ENCODE measurements around the gene GINS3. TPM values are rescaled to one million over a fixed set of nuclear protein-coding genes. Genes with fewer than 3 reads are reported as not detected.

The GINS3 gene
- total RNA-seq, 1 donor from 2014 or later, result 1.1 TPM

- H3K27me3 ChIP-seq (ENCODE audit: control insufficient read depth, insufficient read depth, low read length), result peaks cover 2% of the 10 kb centered on the region
- no peak for DNase-seq (ENCODE audit: low read depth)
- no peak overlapping the region for H3K4me3 ChIP-seq (ENCODE audit: low read depth, low read length)
- H3K36me3 ChIP-seq (ENCODE audit: control insufficient read depth, insufficient read depth, low read length), result no peaks in the 10 kb centered on the region
- no peak for FAIRE-seq
- no peak for TF ChIP-seq CTCF (IDR thresholded peaks at IDR 0.05; ENCODE audit: insufficient read depth, low read length, severe bottlenecking)
Observed at GRCh38 chr16:58422809-58423208, 30.5 kb downstream of the GINS3 start.

- DNase-seq (ENCODE audit: low read depth), result no peak
- peaks cover 2% of the 10 kb centered on the region for H3K27me3 ChIP-seq (ENCODE audit: control insufficient read depth, insufficient read depth, low read length)
- no peak for TF ChIP-seq CTCF (IDR thresholded peaks at IDR 0.05; ENCODE audit: insufficient read depth, low read length, severe bottlenecking)
- no peak for FAIRE-seq
- H3K4me3 ChIP-seq (ENCODE audit: low read depth, low read length), result no peak overlapping the region
- H3K36me3 ChIP-seq (ENCODE audit: control insufficient read depth, insufficient read depth, low read length), result no peaks in the 10 kb centered on the region
Observed at GRCh38 chr16:58425245-58425644, 33.0 kb downstream of the GINS3 start.

GRCh38 chr16:58425756-58426494, 33.7 kb downstream of the GINS3 start:
- FAIRE-seq, result no peak
- DNase-seq (ENCODE audit: low read depth), result no peak

DNA sequence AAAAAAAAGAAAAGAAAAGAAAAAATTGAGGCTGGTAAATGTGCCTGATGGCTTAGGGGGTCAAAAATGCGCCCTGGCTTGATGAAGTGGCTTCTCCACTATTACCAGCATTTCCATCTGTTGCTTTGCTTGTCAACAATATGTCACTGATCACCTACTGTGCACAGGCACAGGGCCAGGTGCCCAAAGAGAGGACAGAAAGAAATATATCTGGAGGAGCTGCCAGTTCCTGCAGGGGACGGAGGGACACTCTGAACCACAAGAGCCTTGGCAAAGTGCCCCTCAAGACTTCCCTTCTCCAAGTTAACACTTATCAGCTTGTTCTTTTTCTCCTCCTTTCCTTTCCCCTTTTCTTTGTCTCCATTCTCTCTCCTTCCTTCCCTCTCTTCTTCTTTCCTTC, 34.7 kb downstream of the GINS3 start:
- Histone ChIP-seq H3K4me3 (ENCODE audit: low read depth, low read length) (no peak overlapping the region), H3K36me3 (ENCODE audit: control insufficient read depth, insufficient read depth, low read length) (no peaks in the 10 kb centered on the region), H3K27me3 (ENCODE audit: control insufficient read depth, insufficient read depth, low read length) (peaks cover 2% of the 10 kb centered on the region)
- no peak for FAIRE-seq
- no peak for TF ChIP-seq CTCF (IDR thresholded peaks at IDR 0.05; ENCODE audit: insufficient read depth, low read length, severe bottlenecking)
- no peak for DNase-seq (ENCODE audit: low read depth)

More at GRCh38 chr16:58425756-58426494, 33.7 kb downstream of the GINS3 start:
- H3K4me3 ChIP-seq (ENCODE audit: low read depth, low read length), result no peak overlapping the region
- peaks cover 2% of the 10 kb centered on the region for H3K27me3 ChIP-seq (ENCODE audit: control insufficient read depth, insufficient read depth, low read length)
- TF ChIP-seq CTCF (IDR thresholded peaks at IDR 0.05; ENCODE audit: insufficient read depth, low read length, severe bottlenecking), result no peak
- H3K36me3 ChIP-seq (ENCODE audit: control insufficient read depth, insufficient read depth, low read length), result no peaks in the 10 kb centered on the region

DNA sequence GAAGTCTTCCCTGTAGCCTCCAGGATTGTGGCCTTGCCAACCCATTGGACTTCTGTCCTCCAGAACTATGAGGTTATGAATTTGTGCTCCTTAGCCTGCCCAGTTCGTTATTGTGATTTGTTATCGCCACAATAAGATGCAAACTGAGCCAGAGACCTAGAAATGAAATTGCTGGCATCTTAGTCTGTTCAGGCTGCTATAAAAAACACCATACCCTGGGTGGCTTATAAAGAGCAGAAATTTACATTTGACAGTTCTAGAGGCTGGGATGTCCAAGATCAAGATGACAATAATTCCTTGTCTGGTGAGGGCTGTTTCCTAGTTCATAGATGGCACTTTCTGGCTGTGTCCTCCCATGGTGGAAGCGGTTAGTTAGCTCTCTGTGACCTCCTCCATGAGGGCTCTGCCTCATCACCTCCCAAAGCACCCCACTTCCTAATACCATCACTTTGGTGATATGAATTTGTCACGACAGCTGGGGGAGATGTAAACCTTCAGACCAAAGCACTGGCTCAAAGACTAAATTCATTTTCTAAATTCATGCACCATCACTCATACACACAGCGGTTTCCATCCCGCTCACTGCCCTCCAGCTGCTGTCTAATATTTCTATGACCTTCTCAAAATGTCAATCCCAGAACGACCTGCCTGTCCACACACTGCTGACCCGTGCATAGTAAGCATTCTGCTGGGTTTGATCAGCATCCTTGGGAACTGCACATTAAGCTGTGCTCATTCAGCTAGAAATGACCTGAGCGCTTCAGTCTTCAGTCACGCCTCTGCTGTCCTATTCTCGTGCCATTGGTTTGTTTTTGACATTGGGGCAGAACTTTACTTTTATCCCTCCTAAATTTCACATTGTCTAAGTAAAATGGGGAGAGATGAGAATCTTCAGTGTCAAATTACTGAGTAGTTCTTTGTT, 36.6 kb downstream of the GINS3 start:
- DNase-seq (ENCODE audit: low read depth) (no peak), FAIRE-seq (no peak)
- H3K36me3 ChIP-seq (ENCODE audit: control insufficient read depth, insufficient read depth, low read length), result no peaks in the 10 kb centered on the region
- no peak overlapping the region for H3K4me3 ChIP-seq (ENCODE audit: low read depth, low read length)
- no peak for TF ChIP-seq CTCF (IDR thresholded peaks at IDR 0.05; ENCODE audit: insufficient read depth, low read length, severe bottlenecking)
- peaks cover 2% of the 10 kb centered on the region for H3K27me3 ChIP-seq (ENCODE audit: control insufficient read depth, insufficient read depth, low read length)
